HEK293T (cell line): ENCODE data around the gene SAAL1.

ENCODE experiments used
- CTCF ChIA-PET: fragments of 350-600 bp; formaldehyde crosslinking; extraction: SDS; loops from one replicate; lab custom pipeline; 2021; ENCODE audit warnings: antibody characterized with exemption, inconsistent platforms; lab: Yijun Ruan, JAX
- POLR2A ChIA-PET: fragments of 350-600 bp; formaldehyde crosslinking; extraction: SDS; loops from one replicate; lab custom pipeline; 2020; ENCODE audit warnings: antibody characterized with exemption, inconsistent platforms; lab: Yijun Ruan, JAX
- DNase-seq: peaks from one replicate; pipeline ENCODE4 v3.0.0; 2012; ENCODE audit warnings: mixed read lengths; ENCODE audit errors: extremely low spot score
- CTBP1 ChIP-seq: fragments of 450-650 bp; IDR thresholded peaks from 2 replicates; pipeline ENCODE4 v1.6.1; 2016; ENCODE audit warnings: borderline replicate concordance
- FOXK2 ChIP-seq: fragments of 450-650 bp; IDR thresholded peaks from 2 replicates; pipeline ENCODE4 v1.6.1; 2016; ENCODE audit warnings: mild to moderate bottlenecking
- FOXM1 ChIP-seq: fragments of 450-650 bp; IDR thresholded peaks from 2 replicates; pipeline ENCODE4 v1.6.1; 2017; ENCODE audit warnings: mild to moderate bottlenecking, borderline replicate concordance
- PKNOX1 ChIP-seq: fragments of 450-650 bp; IDR thresholded peaks from 2 replicates; pipeline ENCODE4 v1.6.1; 2016

The SAAL1 gene

GRCh38 chr11:18046116-18046777 lies 59.6 kb downstream of the SAAL1 start, which contains the start of gene TPH1:
Gene TPH1 (minus strand): TSS chr11:18046269. CDS start chr11:18040762, 5,507 bp downstream.
- TF ChIP-seq FOXK2 = no peak
- no peak for TF ChIP-seq FOXM1
- TF ChIP-seq CTBP1 = no peak
- DNase-seq = no peak
- CTCF ChIA-PET = no interaction called here
- POLR2A ChIA-PET = no interaction called here

GRCh38 chr11:18036456-18036855 lies 69.4 kb downstream of the SAAL1 start:
- DNase-seq = no peak
- TF ChIP-seq PKNOX1 = no peak
- ChIA-PET POLR2A (no interaction called here), CTCF (no interaction called here)
